K562 (cell line): ENCODE results near the gene COX15. TPM values are rescaled to one million over a fixed set of nuclear protein-coding genes. Genes with fewer than 3 reads are reported as not detected.

Experiments
- ATAC-seq: fragments of 200-7000 bp; cut with Tn5 transposase; 3 replicates; pipeline ENCODE4 v1.9.1; 2020; ENCODE audit warnings: moderate library complexity
- BruUV-seq: library from RNA; stranded (reverse); fragments of 400-500 nt; replicated peaks from 2 replicates; lab custom pipeline; 2021; lab: Mats Ljungman, UMichigan
- CTCF ChIA-PET: fragments of 300-600 bp; formaldehyde crosslinking; extraction: SDS; loops from one replicate; lab custom pipeline; 2021; ENCODE audit warnings: low intra/inter-chr PET ratio; lab: Yijun Ruan, JAX
- POLR2A ChIA-PET: fragments of 300-600, 350-650 bp; sonication (Branson Sonifier 250); formaldehyde crosslinking; extraction: SDS; loops from one replicate; lab custom pipeline; 2021; ENCODE audit warnings: antibody characterized with exemption, inconsistent platforms; lab: Yijun Ruan, JAX
- DNase-seq, 4 experiments: peaks; one replicate each; pipeline versions ENCODE4 v3.0.0 to v3.0.0-alpha.2; 2011 to 2018; ENCODE audit warnings: low spot score in 3 of 4, mixed read lengths in 3 of 4; ENCODE audit errors: extremely low read depth in 1 of 4
- FAIRE-seq: peaks from 2 replicates; lab custom pipeline; 2011; peaks lifted over from hg19 to GRCh38; lab: Jason Lieb, UNC
- H2AFZ ChIP-seq: 2 replicates; pipeline ENCODE4 v1.6.0; 2011; ENCODE audit warnings: low read depth, low read length, control low read depth, inconsistent platforms
- H3K27ac ChIP-seq: fragments of 200-600 bp; 3 replicates; pipeline ENCODE4 v1.8.0; 2011; ENCODE audit warnings: low read depth, mild to moderate bottlenecking, control low read depth, inconsistent platforms, low read length, moderate library complexity, mixed read lengths; ENCODE audit errors: extremely low read depth
- H3K27me3 ChIP-seq, 2 experiments: fragments of 300-600 bp in 1 of 2; 2 replicates in 1 of 2; 3 replicates in 1 of 2; pipeline versions ENCODE4 v1.6.0 to v1.8.0; 2011; ENCODE audit warnings: inconsistent platforms in 2 of 2, low read length in 2 of 2, mild to moderate bottlenecking in 1 of 2, mixed read lengths in 1 of 2, moderate library complexity in 1 of 2; ENCODE audit not compliant: control insufficient read depth in 2 of 2, insufficient read depth in 2 of 2
- H3K36me3 ChIP-seq: fragments of 300-600 bp; 3 replicates; pipeline ENCODE4 v1.8.0; 2011; ENCODE audit warnings: mild to moderate bottlenecking, low read length, inconsistent platforms; ENCODE audit not compliant: control insufficient read depth, insufficient read depth
- H3K4me1 ChIP-seq, 2 experiments: fragments of 200-600 bp in 1 of 2; replicated peaks in 1 of 2; 2 replicates in 1 of 2; 3 replicates in 1 of 2; pipeline versions ENCODE4 v1.5.1 to v1.8.0; 2011; ENCODE audit warnings: inconsistent platforms in 2 of 2, low read length in 2 of 2, mild to moderate bottlenecking in 1 of 2, mixed read lengths in 1 of 2, moderate library complexity in 1 of 2; ENCODE audit not compliant: control insufficient read depth in 2 of 2, insufficient read depth in 2 of 2
- H3K4me2 ChIP-seq: 2 replicates; pipeline ENCODE4 v1.6.1; 2011; ENCODE audit warnings: low read length, control low read depth, inconsistent platforms, mixed read lengths; ENCODE audit not compliant: insufficient read depth
- H3K4me3 ChIP-seq: fragments of 200-600 bp; sonication (generic), shearing (Covaris generic); 2 replicates; pipeline ENCODE4 v1.5.1; 2016; ENCODE audit warnings: control low read depth, inconsistent platforms
- H3K79me2 ChIP-seq: fragments of 200-600 bp; 3 replicates; pipeline ENCODE4 v1.8.0; 2011; ENCODE audit warnings: low read length, inconsistent platforms; ENCODE audit not compliant: control insufficient read depth, insufficient read depth
- H3K9ac ChIP-seq, 2 experiments: 2 replicates each; pipeline versions ENCODE4 v1.6.0 to v1.6.1; 2011; ENCODE audit warnings: low read depth in 2 of 2, low read length in 2 of 2, control low read depth in 1 of 2, inconsistent platforms in 1 of 2, mild to moderate bottlenecking in 1 of 2, mixed read lengths in 1 of 2; ENCODE audit not compliant: insufficient read depth in 1 of 2
- H3K9me1 ChIP-seq: one replicate; pipeline ENCODE4 v1.6.0; 2011; ENCODE audit warnings: inconsistent platforms, mild to moderate bottlenecking, low read length, moderate library complexity; ENCODE audit not compliant: control insufficient read depth, insufficient read depth
- H3K9me3 ChIP-seq: replicated peaks from 2 replicates; pipeline ENCODE4 v1.5.1; 2011; ENCODE audit warnings: low read depth, low read length, inconsistent platforms; ENCODE audit not compliant: control insufficient read depth, insufficient read depth
- H4K20me1 ChIP-seq: replicated peaks from 2 replicates; pipeline ENCODE4 v1.6.1; 2011; ENCODE audit warnings: low read length, inconsistent platforms, mixed read lengths; ENCODE audit not compliant: control insufficient read depth, insufficient read depth
- ARID1B ChIP-seq: fragments of 450-650 bp; IDR thresholded peaks from 2 replicates; pipeline ENCODE4 v1.6.1; 2016; ENCODE audit warnings: antibody characterized with exemption, mild to moderate bottlenecking, inconsistent platforms
- BACH1 ChIP-seq: fragments of 200-800 bp; sonication (Bioruptor generic); IDR thresholded peaks from 2 replicates; pipeline ENCODE4 v1.6.1; 2016; ENCODE audit warnings: missing genetic modification characterization, missing compliant biosample characterization
- FOXA3 ChIP-seq, 2 experiments: fragments of 450-650 bp in 1 of 2; sonication (generic) in 1 of 2; formaldehyde crosslinking; IDR thresholded peaks in 1 of 2; conservative IDR thresholded peaks in 1 of 2; 2 replicates each; pipeline versions ENCODE4 v1.4.0 to v1.8.0; 2020 to 2022; ENCODE audit warnings: mild to moderate bottlenecking in 2 of 2, missing genetic modification reagents in 1 of 2
- MTA1 ChIP-seq: fragments of 450-650 bp; IDR thresholded peaks from 2 replicates; pipeline ENCODE4 v1.6.1; 2017; ENCODE audit warnings: borderline replicate concordance
- MTF1 ChIP-seq: fragments of 250-450 bp; sonication (Bioruptor Pico); IDR thresholded peaks from 2 replicates; pipeline ENCODE4 v1.9.0; 2021; ENCODE audit warnings: moderate library complexity, mild to moderate bottlenecking, inconsistent platforms, borderline replicate concordance
- RBM34 ChIP-seq: fragments of 200-400 bp; formaldehyde crosslinking; IDR thresholded peaks from 2 replicates; pipeline ENCODE4 v1.6.1; 2018; ENCODE audit warnings: low read length, borderline replicate concordance; ENCODE audit not compliant: insufficient read depth
- ZKSCAN3 ChIP-seq: fragments of 250-450 bp; sonication (Bioruptor Pico); IDR thresholded peaks from 2 replicates; pipeline ENCODE4 v1.4.0; 2020
- ZNF124 ChIP-seq: sonication (generic); formaldehyde crosslinking; IDR thresholded peaks from 2 replicates; pipeline ENCODE4 v1.8.1; 2022; ENCODE audit warnings: missing genetic modification reagents
- WGBS: fragments of 100-300 bp; shearing (Covaris generic); methylation state at CpG from one replicate; pipeline ENCODE4 v1.1.6; 2016; ENCODE audit warnings: low coverage, mixed read lengths; ENCODE audit not compliant: insufficient coverage; ENCODE audit errors: missing lambda C conversion rate; 5-methylcytosine and 5-hydroxymethylcytosine counted together
- in situ Hi-C: fragments of 300-500 bp; cut with MboI; formaldehyde crosslinking; loops from 4 replicates; pipeline ENCODE4 v1.15.0; 2018; ENCODE audit warnings: inconsistent platforms, mixed read lengths
- intact Hi-C: fragments of 100-400 bp; cut with micrococcal nuclease; formaldehyde crosslinking; loops from 2 replicates; pipeline ENCODE4 v1.14.2; 2022
- polyA plus RNA-seq, 8 experiments: library from polyadenylated mRNA; depleted of rRNA in 4 of 8; stranded (reverse) in 5 of 8; unstranded in 3 of 8; fragments of >200 nt; fragmentation: Nextera tagmentation in 2 of 8; fragmentation: Illumina TruSeq in 1 of 8; extraction: Ambion mirVana in 2 of 8; extraction: Trizol in 1 of 8; gene quantifications; 2 replicates each; pipeline versions ENCODE4 v1.2.1 to v1.2.3, GENCODE V29; 2011 to 2014; ENCODE audit warnings: inconsistent platforms in 1 of 8, missing spikeins in 1 of 8
- total RNA-seq, 7 experiments: library from RNA; depleted of rRNA in 6 of 7; stranded (reverse); fragments of >200 nt in 6 of 7; fragmentation: Illumina TruSeq in 2 of 7; extraction: Trizol in 2 of 7; gene quantifications; 2 replicates each; pipeline versions ENCODE4 v1.2.1 to v1.2.3, GENCODE V29; 2011 to 2021; ENCODE audit warnings: low replicate concordance in 1 of 7
- TF ChIP-seq, protein P1 (sequence below), 2 experiments: fragments of 450-650 bp in 1 of 2; sonication (generic) in 1 of 2; formaldehyde crosslinking in 1 of 2; IDR thresholded peaks; 2 replicates each; pipeline versions ENCODE4 v1.7.1 to v1.9.0; 2016 to 2022; ENCODE audit warnings: inconsistent platforms in 1 of 2, mild to moderate bottlenecking in 1 of 2, missing genetic modification reagents in 1 of 2

COX15 gene
- total and polyA plus RNA-seq, 9 of the 15 experiments (the other 6 are each of a cell fraction or from before 2014, with no cell fraction given), result 17.4 to 45.1 (median 23.7) TPM

DNA sequence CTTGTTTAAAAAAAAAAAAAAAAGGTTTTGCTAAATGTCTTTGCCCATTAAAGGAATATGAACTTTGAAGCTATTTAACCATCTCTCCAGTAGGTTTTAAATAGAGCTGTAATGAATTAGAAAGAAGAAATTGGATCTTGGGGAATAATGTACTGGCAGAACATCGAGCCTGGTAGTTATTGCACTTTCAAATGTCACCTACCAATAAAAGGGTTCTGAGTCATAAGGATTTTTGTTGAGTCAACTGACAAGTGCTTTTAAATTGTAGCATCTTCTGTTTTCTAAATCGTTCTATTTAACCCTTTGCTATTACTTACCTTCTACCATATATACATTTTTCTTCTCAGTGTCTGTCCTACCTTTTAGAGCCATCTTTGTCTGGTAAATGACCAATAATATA, 10.8 kb upstream of the COX15 start:
- in situ Hi-C loops, result no loop called here
- H3K27me3 ChIP-seq, result no peaks in the 10 kb centered on the region

DNA sequence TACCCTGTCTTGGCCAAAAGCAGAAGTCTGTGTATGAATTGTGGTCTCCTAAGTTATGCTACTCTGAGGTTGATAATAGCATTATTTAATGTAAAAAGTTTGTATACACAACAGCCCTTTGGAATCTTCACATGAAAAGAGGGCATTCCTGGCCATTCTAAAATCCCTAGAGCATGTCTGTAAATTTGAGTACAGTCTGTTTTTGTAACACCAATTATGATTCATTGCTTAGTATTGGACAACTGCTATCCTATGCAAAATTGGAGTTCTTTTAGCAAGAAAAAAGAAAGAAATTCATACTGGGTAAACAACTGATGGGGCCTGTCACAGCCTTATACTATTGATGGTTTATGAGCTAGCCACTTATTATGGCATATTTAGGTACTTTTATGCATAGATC, 10.3 kb upstream of the COX15 start:
- Histone ChIP-seq H3K4me1 (no peaks in the 10 kb centered on the region), H4K20me1 (no peaks in the 10 kb centered on the region), H3K9me3 (no peaks in the 10 kb centered on the region; the same call in 1 of the 2 replicates), H3K27ac (no peak overlapping the region), H2AFZ (no peak overlapping the region), H3K9me1 (no peaks in the 10 kb centered on the region), H3K4me3 (no peak overlapping the region), H3K4me2 (no peak overlapping the region), H3K36me3 (peaks cover 83% of the 10 kb centered on the region), H3K27me3 (no peaks in the 10 kb centered on the region), H3K79me2 (no peaks in the 10 kb centered on the region), H3K9ac (no peak overlapping the region)
- no TSS peak for BruUV-seq
- ATAC-seq (no peak), FAIRE-seq (no peak), DNase-seq (no peak)
- in situ Hi-C loops, result no loop called here
- ChIA-PET CTCF (no interaction called here), POLR2A (interaction anchor here (0.6 to 0.9 kb wide), 2 partner anchors 9 to 1000 kb away, joined by 3 to 5 read pairs; no protein-coding TSS in a partner anchor)
- intact Hi-C loops, result no loop called here
- TF ChIP-seq, protein P1, sequence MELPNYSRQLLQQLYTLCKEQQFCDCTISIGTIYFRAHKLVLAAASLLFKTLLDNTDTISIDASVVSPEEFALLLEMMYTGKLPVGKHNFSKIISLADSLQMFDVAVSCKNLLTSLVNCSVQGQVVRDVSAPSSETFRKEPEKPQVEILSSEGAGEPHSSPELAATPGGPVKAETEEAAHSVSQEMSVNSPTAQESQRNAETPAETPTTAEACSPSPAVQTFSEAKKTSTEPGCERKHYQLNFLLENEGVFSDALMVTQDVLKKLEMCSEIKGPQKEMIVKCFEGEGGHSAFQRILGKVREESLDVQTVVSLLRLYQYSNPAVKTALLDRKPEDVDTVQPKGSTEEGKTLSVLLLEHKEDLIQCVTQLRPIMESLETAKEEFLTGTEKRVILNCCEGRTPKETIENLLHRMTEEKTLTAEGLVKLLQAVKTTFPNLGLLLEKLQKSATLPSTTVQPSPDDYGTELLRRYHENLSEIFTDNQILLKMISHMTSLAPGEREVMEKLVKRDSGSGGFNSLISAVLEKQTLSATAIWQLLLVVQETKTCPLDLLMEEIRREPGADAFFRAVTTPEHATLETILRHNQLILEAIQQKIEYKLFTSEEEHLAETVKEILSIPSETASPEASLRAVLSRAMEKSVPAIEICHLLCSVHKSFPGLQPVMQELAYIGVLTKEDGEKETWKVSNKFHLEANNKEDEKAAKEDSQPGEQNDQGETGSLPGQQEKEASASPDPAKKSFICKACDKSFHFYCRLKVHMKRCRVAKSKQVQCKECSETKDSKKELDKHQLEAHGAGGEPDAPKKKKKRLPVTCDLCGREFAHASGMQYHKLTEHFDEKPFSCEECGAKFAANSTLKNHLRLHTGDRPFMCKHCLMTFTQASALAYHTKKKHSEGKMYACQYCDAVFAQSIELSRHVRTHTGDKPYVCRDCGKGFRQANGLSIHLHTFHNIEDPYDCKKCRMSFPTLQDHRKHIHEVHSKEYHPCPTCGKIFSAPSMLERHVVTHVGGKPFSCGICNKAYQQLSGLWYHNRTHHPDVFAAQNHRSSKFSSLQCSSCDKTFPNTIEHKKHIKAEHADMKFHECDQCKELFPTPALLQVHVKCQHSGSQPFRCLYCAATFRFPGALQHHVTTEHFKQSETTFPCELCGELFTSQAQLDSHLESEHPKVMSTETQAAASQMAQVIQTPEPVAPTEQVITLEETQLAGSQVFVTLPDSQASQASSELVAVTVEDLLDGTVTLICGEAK (IDR thresholded peaks at IDR 0.05), result no peak
- TF ChIP-seq, protein P1 (CRISPR knock-in tag; IDR thresholded peaks at IDR 0.05), result no peak
- TF ChIP-seq MTA1 (no peak), ARID1B (no peak), ZNF124 (CRISPR knock-in tag) (no peak), MTF1 (CRISPR knock-in tag) (no peak), BACH1 (tag) (no peak)

More for the DNA sequence above, 10.8 kb upstream of the COX15 start:
- no peak overlapping the region for H3K27ac ChIP-seq
- no peak overlapping the region for H3K4me3 ChIP-seq
- no peak for TF ChIP-seq FOXA3 (CRISPR knock-in tag; conservative IDR thresholded peaks at IDR 0.05 in 1 of 2, IDR thresholded peaks at IDR 0.05 in 1 of 2)
- TF ChIP-seq RBM34, result no peak
- no peak for TF ChIP-seq ZKSCAN3
- WGBS, result 96% methylated on average over 2 of the region's 2 CpGs
- H3K9me1 ChIP-seq, result no peaks in the 10 kb centered on the region
- no peaks in the 10 kb centered on the region for H4K20me1 ChIP-seq
- POLR2A ChIA-PET, result interaction anchor here (0.6 kb wide), 1 partner anchor 1000 kb away, joined by 5 read pairs; no protein-coding TSS in a partner anchor
- no peak overlapping the region for H2AFZ ChIP-seq
- no peak overlapping the region for H3K9ac ChIP-seq
- no peaks in the 10 kb centered on the region; the same call in 1 of the 2 replicates for H3K9me3 ChIP-seq
- ATAC-seq, result no peak
- no TSS peak for BruUV-seq
- no peaks in the 10 kb centered on the region for H3K4me1 ChIP-seq
- no peak for DNase-seq
- CTCF ChIA-PET, result no interaction called here
- no peak overlapping the region for H3K4me2 ChIP-seq
- no peak for FAIRE-seq
- H3K36me3 ChIP-seq, result peaks cover 83% of the 10 kb centered on the region
- intact Hi-C loops, result no loop called here
- H3K79me2 ChIP-seq, result no peaks in the 10 kb centered on the region
